Mammary epithelial cell (primary cell): Measurements from ENCODE around the gene DFFB.

ENCODE experiments used
- EZH2 ChIP-seq: IDR thresholded peaks from 2 replicates; pipeline ENCODE4 v1.6.1; 2012; ENCODE audit warnings: low read length, inconsistent platforms, borderline replicate concordance
- TF ChIP-seq, protein P1 (sequence below), 2 donors: IDR thresholded peaks in 1 of 2; conservative IDR thresholded peaks in 1 of 2; 2 replicates each; pipeline ENCODE4 v1.5.1; 2011 to 2012; ENCODE audit warnings: inconsistent platforms in 2 of 2, low read length in 2 of 2, mild to moderate bottlenecking in 2 of 2, control low read depth in 1 of 2, low read depth in 1 of 2; ENCODE audit not compliant: insufficient read depth in 1 of 2; ENCODE audit errors: extremely low read depth in 1 of 2

- TF ChIP-seq, protein P1, sequence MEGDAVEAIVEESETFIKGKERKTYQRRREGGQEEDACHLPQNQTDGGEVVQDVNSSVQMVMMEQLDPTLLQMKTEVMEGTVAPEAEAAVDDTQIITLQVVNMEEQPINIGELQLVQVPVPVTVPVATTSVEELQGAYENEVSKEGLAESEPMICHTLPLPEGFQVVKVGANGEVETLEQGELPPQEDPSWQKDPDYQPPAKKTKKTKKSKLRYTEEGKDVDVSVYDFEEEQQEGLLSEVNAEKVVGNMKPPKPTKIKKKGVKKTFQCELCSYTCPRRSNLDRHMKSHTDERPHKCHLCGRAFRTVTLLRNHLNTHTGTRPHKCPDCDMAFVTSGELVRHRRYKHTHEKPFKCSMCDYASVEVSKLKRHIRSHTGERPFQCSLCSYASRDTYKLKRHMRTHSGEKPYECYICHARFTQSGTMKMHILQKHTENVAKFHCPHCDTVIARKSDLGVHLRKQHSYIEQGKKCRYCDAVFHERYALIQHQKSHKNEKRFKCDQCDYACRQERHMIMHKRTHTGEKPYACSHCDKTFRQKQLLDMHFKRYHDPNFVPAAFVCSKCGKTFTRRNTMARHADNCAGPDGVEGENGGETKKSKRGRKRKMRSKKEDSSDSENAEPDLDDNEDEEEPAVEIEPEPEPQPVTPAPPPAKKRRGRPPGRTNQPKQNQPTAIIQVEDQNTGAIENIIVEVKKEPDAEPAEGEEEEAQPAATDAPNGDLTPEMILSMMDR (conservative IDR thresholded peaks at IDR 0.05 in 1 of 2, IDR thresholded peaks at IDR 0.05 in 1 of 2; ENCODE audit: extremely low read depth in 1 of 2, insufficient read depth in 1 of 2, low read depth in 1 of 2, low read length in 2 of 2): no peak
- no peak for TF ChIP-seq EZH2
These were observed 44.8 kb downstream of the DFFB start for GRCh38 chr1:3902111-3902511.
